HepG2 (cell line): ENCODE measurements around the gene CHAF1A. TPM values are rescaled to one million over a fixed set of nuclear protein-coding genes. Genes with fewer than 3 reads are reported as not detected.

ENCODE experiments used
- AGO2 ChIP-seq: fragments of 200-400 bp; formaldehyde crosslinking; optimal IDR thresholded peaks from 2 replicates; pipeline ENCODE3; 2017; ENCODE audit warnings: mild to moderate bottlenecking, low read depth, low read length, moderate library complexity
- KLF9 ChIP-seq: IDR thresholded peaks from 2 replicates; pipeline ENCODE4 v1.6.1; 2016; ENCODE audit warnings: low read depth
- NCOA5 ChIP-seq: sonication (generic); formaldehyde crosslinking; IDR thresholded peaks from 2 replicates; pipeline ENCODE4 v1.4.0; 2020; ENCODE audit warnings: missing genetic modification reagents
- REST ChIP-seq, 2 experiments: IDR thresholded peaks; 2 replicates each; pipeline ENCODE4 v1.6.1; 2011 to 2012; ENCODE audit warnings: low read length in 2 of 2, borderline replicate concordance in 1 of 2, low read depth in 1 of 2, mild to moderate bottlenecking in 1 of 2, moderate library complexity in 1 of 2
- SMAD1 ChIP-seq: sonication (generic); formaldehyde crosslinking; IDR thresholded peaks from 2 replicates; pipeline ENCODE4 v1.4.0; 2020; ENCODE audit warnings: missing genetic modification reagents, low read depth, mild to moderate bottlenecking, borderline replicate concordance
- ZBTB10 ChIP-seq: sonication (generic); formaldehyde crosslinking; IDR thresholded peaks from 2 replicates; pipeline ENCODE4 v1.4.0; 2020; ENCODE audit warnings: missing genetic modification reagents, borderline replicate concordance
- ZBTB37 ChIP-seq: sonication (generic); formaldehyde crosslinking; IDR thresholded peaks from 2 replicates; pipeline ENCODE4 v1.4.0; 2020; ENCODE audit warnings: mild to moderate bottlenecking, missing genetic modification reagents
- ZNF33A ChIP-seq: sonication (generic); formaldehyde crosslinking; IDR thresholded peaks from 2 replicates; pipeline ENCODE4 v1.5.1; 2020; ENCODE audit warnings: missing genetic modification reagents, mild to moderate bottlenecking, moderate library complexity, borderline replicate concordance
- ZNF7 ChIP-seq: IDR thresholded peaks from 2 replicates; pipeline ENCODE4 v1.6.1; 2016; ENCODE audit warnings: missing biosample characterization, missing genetic modification reagents
- ZNF83 ChIP-seq: sonication (generic); formaldehyde crosslinking; IDR thresholded peaks from 2 replicates; pipeline ENCODE4 v1.4.0; 2020; ENCODE audit warnings: missing genetic modification reagents, mild to moderate bottlenecking, borderline replicate concordance
- ZXDC ChIP-seq: sonication (generic); formaldehyde crosslinking; IDR thresholded peaks from 2 replicates; pipeline ENCODE4 v1.5.0; 2020; ENCODE audit warnings: mild to moderate bottlenecking, missing genetic modification reagents
- polyA plus RNA-seq, 8 experiments: library from polyadenylated mRNA; depleted of rRNA in 3 of 8; stranded (reverse) in 7 of 8; unstranded in 1 of 8; fragments of >200 nt; fragmentation: Illumina TruSeq in 4 of 8; extraction: Trizol in 4 of 8; gene quantifications; 2 replicates each; pipeline versions ENCODE4 v1.2.1 to v1.2.3, GENCODE V29; 2011 to 2016; ENCODE audit warnings: low read depth in 4 of 8, missing spikeins in 1 of 8, mixed read lengths in 1 of 8; ENCODE audit not compliant: insufficient read depth in 1 of 8
- total RNA-seq, 5 experiments: library from RNA; depleted of rRNA; stranded (reverse); fragments of >200 nt; fragmentation: Illumina TruSeq; extraction: Trizol; gene quantifications; 2 replicates each; pipeline ENCODE4 v1.2.3, GENCODE V29; 2016; ENCODE audit warnings: low read depth in 1 of 5
- TF ChIP-seq, protein P1 (sequence below): sonication (generic); formaldehyde crosslinking; IDR thresholded peaks from 2 replicates; pipeline ENCODE4 v1.8.0; 2022; ENCODE audit warnings: missing genetic modification reagents, mild to moderate bottlenecking, borderline replicate concordance
- TF ChIP-seq, protein P2 (sequence below): sonication (generic); formaldehyde crosslinking; IDR thresholded peaks from 2 replicates; pipeline ENCODE4 v1.4.0; 2020; ENCODE audit warnings: mild to moderate bottlenecking, missing genetic modification reagents

CHAF1A gene
- total and polyA plus RNA-seq, 2 of the 13 experiments (the other 11 are each of a cell fraction or from before 2014, with no cell fraction given): 11.0 to 34.8 TPM

- TF ChIP-seq ZXDC (CRISPR knock-in tag) (no peak), NCOA5 (CRISPR knock-in tag) (no peak), SMAD1 (CRISPR knock-in tag) (no peak), KLF9 (CRISPR knock-in tag) (no peak), AGO2 (peak; percentile 28), REST (IDR thresholded peaks at IDR 0.05; ENCODE audit: borderline replicate concordance in 1 of 2, low read depth in 1 of 2, low read length in 2 of 2) (no peak), ZNF33A (CRISPR knock-in tag) (no peak), ZBTB10 (peak; percentile 36; the same call in 1 of the 2 replicates), ZNF7 (no peak), ZBTB37 (CRISPR knock-in tag) (no peak), ZNF83 (no peak)
- TF ChIP-seq, protein P1, sequence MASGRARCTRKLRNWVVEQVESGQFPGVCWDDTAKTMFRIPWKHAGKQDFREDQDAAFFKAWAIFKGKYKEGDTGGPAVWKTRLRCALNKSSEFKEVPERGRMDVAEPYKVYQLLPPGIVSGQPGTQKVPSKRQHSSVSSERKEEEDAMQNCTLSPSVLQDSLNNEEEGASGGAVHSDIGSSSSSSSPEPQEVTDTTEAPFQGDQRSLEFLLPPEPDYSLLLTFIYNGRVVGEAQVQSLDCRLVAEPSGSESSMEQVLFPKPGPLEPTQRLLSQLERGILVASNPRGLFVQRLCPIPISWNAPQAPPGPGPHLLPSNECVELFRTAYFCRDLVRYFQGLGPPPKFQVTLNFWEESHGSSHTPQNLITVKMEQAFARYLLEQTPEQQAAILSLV (CRISPR knock-in tag): no peak
- TF ChIP-seq, protein P2, sequence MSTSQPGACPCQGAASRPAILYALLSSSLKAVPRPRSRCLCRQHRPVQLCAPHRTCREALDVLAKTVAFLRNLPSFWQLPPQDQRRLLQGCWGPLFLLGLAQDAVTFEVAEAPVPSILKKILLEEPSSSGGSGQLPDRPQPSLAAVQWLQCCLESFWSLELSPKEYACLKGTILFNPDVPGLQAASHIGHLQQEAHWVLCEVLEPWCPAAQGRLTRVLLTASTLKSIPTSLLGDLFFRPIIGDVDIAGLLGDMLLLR (CRISPR knock-in tag): no peak
These were observed 55.4 kb downstream of the CHAF1A start, which contains the start of gene UBXN6 (continued) for GRCh38 chr19:4457654-4458395.
